Neuronal stem cell (in vitro differentiated cells): ENCODE data around the gene PPP1R14D.

Experiments
- DNase-seq: peaks from one replicate; pipeline ENCODE4 v3.0.0-alpha.2; 2013; ENCODE audit warnings: low spot score
- H2AFZ ChIP-seq: one replicate; pipeline ENCODE4 v1.6.1; 2013; ENCODE audit warnings: mild to moderate bottlenecking, low read length, inconsistent platforms
- H2AK5ac ChIP-seq: 2 replicates; pipeline ENCODE4 v1.6.1; 2013; ENCODE audit warnings: low read depth, mild to moderate bottlenecking, inconsistent platforms, low read length, moderate library complexity, mixed read lengths
- H2BK120ac ChIP-seq: 2 replicates; pipeline ENCODE4 v1.6.1; 2013; ENCODE audit warnings: low read depth, mild to moderate bottlenecking, inconsistent platforms, low read length, moderate library complexity, mixed read lengths
- H2BK12ac ChIP-seq: one replicate; pipeline ENCODE4 v1.6.1; 2013; ENCODE audit warnings: low read length, inconsistent platforms
- H2BK15ac ChIP-seq: 2 replicates; pipeline ENCODE4 v1.6.1; 2013; ENCODE audit warnings: mild to moderate bottlenecking, low read length, inconsistent platforms, mixed read lengths
- H2BK5ac ChIP-seq: one replicate; pipeline ENCODE4 v1.6.1; 2013; ENCODE audit warnings: inconsistent platforms, mild to moderate bottlenecking, low read length, moderate library complexity
- H3K14ac ChIP-seq: one replicate; pipeline ENCODE4 v1.6.1; 2013; ENCODE audit warnings: low read length, inconsistent platforms
- H3K18ac ChIP-seq: 2 replicates; pipeline ENCODE4 v1.6.1; 2013; ENCODE audit warnings: low read length, inconsistent platforms
- H3K23ac ChIP-seq: 2 replicates; pipeline ENCODE4 v1.6.1; 2013; ENCODE audit warnings: low read depth, mild to moderate bottlenecking, mixed read lengths, low read length, inconsistent platforms; ENCODE audit not compliant: poor library complexity
- H3K27ac ChIP-seq: replicated peaks from 3 replicates; pipeline ENCODE4 v1.5.1; 2013; ENCODE audit warnings: low read length, inconsistent platforms
- H3K27me3 ChIP-seq, 3 experiments: 2 replicates each; pipeline ENCODE4 v1.6.1; 2013; ENCODE audit warnings: low read length in 3 of 3, mild to moderate bottlenecking in 2 of 3, inconsistent platforms in 1 of 3, low read depth in 1 of 3, mixed read lengths in 1 of 3, moderate library complexity in 1 of 3; ENCODE audit not compliant: control insufficient read depth in 3 of 3, insufficient read depth in 3 of 3
- H3K36me3 ChIP-seq, 2 donors: replicated peaks in 1 of 2; 2 replicates each; pipeline ENCODE4 v1.6.1; 2013; ENCODE audit warnings: low read length in 2 of 2; ENCODE audit not compliant: control insufficient read depth in 2 of 2, insufficient read depth in 2 of 2
- H3K4ac ChIP-seq: 2 replicates; pipeline ENCODE4 v1.6.1; 2013; ENCODE audit warnings: inconsistent platforms, mild to moderate bottlenecking, low read length, moderate library complexity
- H3K4me1 ChIP-seq, 2 donors: 1 replicate in 1 of 2; 2 replicates in 1 of 2; pipeline ENCODE4 v1.6.1; 2013; ENCODE audit warnings: low read length in 2 of 2, low read depth in 1 of 2; ENCODE audit not compliant: control insufficient read depth in 2 of 2, insufficient read depth in 1 of 2
- H3K4me2 ChIP-seq: one replicate; pipeline ENCODE4 v1.6.1; 2013; ENCODE audit warnings: mild to moderate bottlenecking, low read length, inconsistent platforms; ENCODE audit not compliant: insufficient read depth, poor library complexity, severe bottlenecking
- H3K4me3 ChIP-seq, 2 donors: 2 replicates each; pipeline ENCODE4 v1.5.1; 2013; ENCODE audit warnings: low read length in 2 of 2, mild to moderate bottlenecking in 2 of 2, inconsistent platforms in 1 of 2, moderate library complexity in 1 of 2
- H3K79me1 ChIP-seq: one replicate; pipeline ENCODE4 v1.6.1; 2013; ENCODE audit warnings: low read depth, mild to moderate bottlenecking, inconsistent platforms, low read length, moderate library complexity
- H3K9ac ChIP-seq: one replicate; pipeline ENCODE4 v1.6.1; 2013; ENCODE audit warnings: mild to moderate bottlenecking, low read depth, low read length, inconsistent platforms; ENCODE audit not compliant: poor library complexity
- H3K9me3 ChIP-seq, 2 donors: replicated peaks in 1 of 2; 2 replicates each; pipeline versions ENCODE3 to v1.6.1; 2013; ENCODE audit warnings: low read length in 2 of 2, mild to moderate bottlenecking in 2 of 2, inconsistent platforms in 1 of 2, low read depth in 1 of 2, mixed read lengths in 1 of 2, moderate library complexity in 1 of 2; ENCODE audit not compliant: control insufficient read depth in 2 of 2, insufficient read depth in 1 of 2
- H4K8ac ChIP-seq: one replicate; pipeline ENCODE4 v1.6.1; 2013; ENCODE audit warnings: low read depth, mild to moderate bottlenecking, inconsistent platforms, low read length, moderate library complexity
- H4K91ac ChIP-seq: one replicate; pipeline ENCODE4 v1.6.1; 2013; ENCODE audit warnings: low read length, low read depth, mild to moderate bottlenecking, inconsistent platforms; ENCODE audit not compliant: poor library complexity
- WGBS, 2 donors: extraction: QIAGEN DNeasy Blood & Tissue Kit; methylation state at CpG; one replicate each; pipeline ENCODE4 v1.1.7; 2013; ENCODE audit warnings: missing lambda C conversion rate in 2 of 2, mixed read lengths in 1 of 2; ENCODE audit not compliant: insufficient read length in 2 of 2, insufficient replicate concordance in 1 of 2; ENCODE audit errors: extremely low coverage in 2 of 2; 5-methylcytosine and 5-hydroxymethylcytosine counted together

Gene PPP1R14D

GRCh38 chr15:40819048-40819447, 9.5 kb downstream of the PPP1R14D start:
- Histone ChIP-seq H3K79me1 (no peaks in the 10 kb centered on the region), H2BK12ac (no peak overlapping the region), H3K27ac (no peak overlapping the region), H2AFZ (no peak overlapping the region), H3K9ac (no peak overlapping the region), H3K4me1 (no peaks in the 10 kb centered on the region), H2AK5ac (no peak overlapping the region), H3K14ac (no peak overlapping the region), H3K27me3 (no peaks in the 10 kb centered on the region), H3K18ac (no peak overlapping the region), H4K8ac (no peak overlapping the region), H2BK120ac (no peak overlapping the region), H2BK15ac (no peak overlapping the region), H3K4me2 (no peak overlapping the region), H2BK5ac (no peak overlapping the region), H3K4ac (no peak overlapping the region), H3K9me3 (no peaks in the 10 kb centered on the region), H3K23ac (no peak overlapping the region), H4K91ac (no peak overlapping the region), H3K36me3 (peaks cover 0 to 2% of the 10 kb centered on the region in 2 donors), H3K4me3 (no peak overlapping the region)
- DNase-seq, result no peak
- no CpG with 5 or more reads among the region's 7 CpGs for WGBS, 2 donors

- Histone ChIP-seq H4K8ac (no peak overlapping the region), H3K27me3 (no peaks in the 10 kb centered on the region), H3K9me3 (no peaks in the 10 kb centered on the region), H3K4me3 (no peak overlapping the region), H3K18ac (no peak overlapping the region), H3K14ac (no peak overlapping the region), H2BK12ac (no peak overlapping the region), H3K79me1 (no peaks in the 10 kb centered on the region), H4K91ac (no peak overlapping the region), H2AFZ (no peak overlapping the region), H2BK15ac (no peak overlapping the region), H3K9ac (no peak overlapping the region), H3K23ac (no peak overlapping the region), H3K27ac (no peak overlapping the region), H3K36me3 (peaks cover 1 to 15% of the 10 kb centered on the region in 2 donors), H3K4ac (no peak overlapping the region), H3K4me1 (no peaks in the 10 kb centered on the region), H2BK120ac (no peak overlapping the region), H3K4me2 (no peak overlapping the region), H2BK5ac (no peak overlapping the region), H2AK5ac (no peak overlapping the region)
- WGBS, 2 donors, result no CpG with 5 or more reads among the region's 4 CpGs
- no peak for DNase-seq
Measured at GRCh38 chr15:40815042-40815698, 13.3 kb downstream of the PPP1R14D start.

- H3K79me1 ChIP-seq, result no peaks in the 10 kb centered on the region
- no peak overlapping the region for H2BK15ac ChIP-seq
- peaks cover 0 to 3% of the 10 kb centered on the region in 2 donors for H3K4me1 ChIP-seq
- no peak overlapping the region for H3K18ac ChIP-seq
- no peaks in the 10 kb centered on the region for H3K9me3 ChIP-seq
- H2BK5ac ChIP-seq, result peak overlapping the region; percentile 49
- no peaks in the 10 kb centered on the region for H3K27me3 ChIP-seq
- H3K4me2 ChIP-seq, result no peak overlapping the region
- H2BK120ac ChIP-seq, result no peak overlapping the region
- peaks cover 1 to 15% of the 10 kb centered on the region in 2 donors for H3K36me3 ChIP-seq
- WGBS, 2 donors, result no CpG with 5 or more reads among the region's 12 CpGs
- peak overlapping the region; percentile 75 for H4K8ac ChIP-seq
- no peak overlapping the region for H3K9ac ChIP-seq
- no peak overlapping the region for H2AK5ac ChIP-seq
- no peak overlapping the region for H3K14ac ChIP-seq
- H2BK12ac ChIP-seq, result no peak overlapping the region
- no peak overlapping the region for H3K27ac ChIP-seq
- no peak overlapping the region for H3K4me3 ChIP-seq
- no peak overlapping the region for H3K23ac ChIP-seq
- no peak overlapping the region for H3K4ac ChIP-seq
- H2AFZ ChIP-seq, result no peak overlapping the region
- no peak overlapping the region for H4K91ac ChIP-seq
- no peak for DNase-seq
Measured at GRCh38 chr15:40812721-40813425, 15.6 kb downstream of the PPP1R14D start.

GRCh38 chr15:40808861-40809450, 19.6 kb downstream of the PPP1R14D start:
- Histone ChIP-seq H3K4ac (no peak overlapping the region), H3K36me3 (peaks cover 1 to 12% of the 10 kb centered on the region in 2 donors), H2BK5ac (no peak overlapping the region), H2AK5ac (no peak overlapping the region), H2BK120ac (no peak overlapping the region), H2BK12ac (no peak overlapping the region), H3K27me3 (no peaks in the 10 kb centered on the region), H4K8ac (no peak overlapping the region), H4K91ac (no peak overlapping the region), H3K18ac (no peak overlapping the region), H3K23ac (peak overlapping the region; percentile 78), H3K14ac (no peak overlapping the region), H3K9ac (no peak overlapping the region), H2BK15ac (peak overlapping the region; percentile 42), H3K9me3 (no peaks in the 10 kb centered on the region), H3K27ac (no peak overlapping the region), H3K4me2 (no peak overlapping the region), H3K4me1 (peaks cover 2 to 5% of the 10 kb centered on the region in 2 donors), H3K4me3 (no peak overlapping the region), H2AFZ (no peak overlapping the region), H3K79me1 (no peaks in the 10 kb centered on the region)
- no peak for DNase-seq
- WGBS, 2 donors, result no CpG with 5 or more reads among the region's 8 CpGs
